ENCODE measurements around the gene ZNF254.
"Not testable (repeated sequence)": the region's sequence is repeated elsewhere in the genome, so short reads cannot be mapped to it uniquely, and the experiment has no call there.

Gene ZNF254

GRCh38 chr19:24072720-24073119 lies 14.3 kb upstream of the ZNF254 start:
- DNase-seq (ENCODE audit: insufficient read length, low spot score) (no peak), FAIRE-seq (no peak)
- no peak for TF ChIP-seq CTCF (IDR thresholded peaks at IDR 0.05; ENCODE audit: insufficient read depth, missing control alignments)

GRCh38 chr19:24073807-24074206 lies 13.2 kb upstream of the ZNF254 start:
- DNase-seq (ENCODE audit: insufficient read length, low spot score) (no peak), FAIRE-seq (no peak)
- TF ChIP-seq CTCF (IDR thresholded peaks at IDR 0.05; ENCODE audit: insufficient read depth, missing control alignments): no peak

GRCh38 chr19:24074720-24075454 lies 12.1 kb upstream of the ZNF254 start:
- no peak for TF ChIP-seq CTCF (IDR thresholded peaks at IDR 0.05; ENCODE audit: insufficient read depth, missing control alignments)
- DNase-seq (ENCODE audit: insufficient read length, low spot score) (no peak), FAIRE-seq (no peak)

GRCh38 chr19:24075530-24075929 lies 11.5 kb upstream of the ZNF254 start:
- not testable (repeated sequence) for DNase-seq (ENCODE audit: insufficient read length, low spot score); FAIRE-seq

GRCh38 chr19:24078680-24079079 lies 8.3 kb upstream of the ZNF254 start:
- no peak for TF ChIP-seq CTCF (IDR thresholded peaks at IDR 0.05; ENCODE audit: insufficient read depth, missing control alignments)
- no peak for FAIRE-seq

GRCh38 chr19:24081056-24081455 lies 5.9 kb upstream of the ZNF254 start:
- no peak for TF ChIP-seq CTCF (IDR thresholded peaks at IDR 0.05; ENCODE audit: insufficient read depth, missing control alignments)
- FAIRE-seq: no peak
- DNase-seq (ENCODE audit: insufficient read length, low spot score): no peak

More at GRCh38 chr19:24078680-24079079, 8.3 kb upstream of the ZNF254 start:
- DNase-seq (ENCODE audit: insufficient read length, low spot score): no peak

- DNase-seq (ENCODE audit: insufficient read length, low spot score): no peak
- TF ChIP-seq CTCF (IDR thresholded peaks at IDR 0.05; ENCODE audit: insufficient read depth, missing control alignments): no peak
- FAIRE-seq: no peak
Measured at GRCh38 chr19:24098359-24098758, 11.4 kb downstream of the ZNF254 start.

Data from D721Med (cell line).